Stimulated activated CD4-positive, alpha-beta T cell treated with anti-CD3 and anti-CD28 coated beads, Interleukin-15, amount 100 ng/mL, for 24 hours (primary cell): Measurements from ENCODE around the gene RXYLT1.
"Not testable (repeated sequence)": the region's sequence is repeated elsewhere in the genome, so short reads cannot be mapped to it uniquely, and the experiment has no call there.

Experiments
- DNase-seq: peaks from one replicate; pipeline ENCODE4 v3.0.0-alpha.2; 2020

Gene RXYLT1

DNA sequence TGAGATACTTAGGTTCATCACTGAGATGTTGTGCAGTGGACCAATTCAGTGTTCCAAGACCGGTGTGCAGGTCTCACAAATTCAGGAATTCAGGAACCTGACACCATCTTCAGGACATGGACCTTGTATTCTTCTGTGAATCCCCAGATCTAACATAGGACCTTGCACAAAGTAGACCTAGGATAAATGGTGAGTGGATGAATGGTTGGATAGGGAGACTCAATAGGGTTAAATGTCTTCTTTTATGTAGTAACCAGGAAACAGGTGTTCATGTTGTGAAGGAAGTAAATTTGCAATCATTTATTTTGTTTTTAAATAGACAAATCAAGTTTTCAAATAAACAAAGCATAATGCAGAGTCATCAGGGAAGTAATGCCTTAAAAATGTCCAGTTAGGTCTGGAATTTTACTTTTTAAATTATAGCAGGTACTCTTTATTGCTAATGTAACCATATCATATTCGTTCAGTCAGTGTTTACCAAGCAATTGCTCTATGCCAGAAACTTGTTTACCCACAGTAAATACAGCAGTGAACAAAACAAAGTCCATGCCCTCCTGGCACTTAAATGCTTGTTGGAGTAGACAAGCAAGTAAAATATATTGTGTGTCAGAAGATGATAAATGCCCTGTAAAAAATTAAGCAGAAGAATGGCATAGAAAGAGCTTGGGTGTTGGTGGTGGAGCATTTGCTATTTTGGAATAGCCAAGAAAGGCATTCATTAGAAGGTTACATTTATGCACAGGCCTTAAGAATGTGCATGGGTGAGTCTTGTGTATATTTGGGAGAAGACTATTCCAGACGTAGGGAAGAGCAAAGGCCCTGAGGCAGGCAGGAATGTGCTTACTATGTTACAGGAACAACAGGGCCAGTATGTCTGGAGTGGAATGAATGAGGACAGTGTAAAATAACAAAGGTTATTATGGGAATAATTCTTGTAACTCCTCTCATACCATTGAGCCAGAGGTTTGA lies 26.3 kb downstream of the RXYLT1 start:
- no peak for DNase-seq

DNA sequence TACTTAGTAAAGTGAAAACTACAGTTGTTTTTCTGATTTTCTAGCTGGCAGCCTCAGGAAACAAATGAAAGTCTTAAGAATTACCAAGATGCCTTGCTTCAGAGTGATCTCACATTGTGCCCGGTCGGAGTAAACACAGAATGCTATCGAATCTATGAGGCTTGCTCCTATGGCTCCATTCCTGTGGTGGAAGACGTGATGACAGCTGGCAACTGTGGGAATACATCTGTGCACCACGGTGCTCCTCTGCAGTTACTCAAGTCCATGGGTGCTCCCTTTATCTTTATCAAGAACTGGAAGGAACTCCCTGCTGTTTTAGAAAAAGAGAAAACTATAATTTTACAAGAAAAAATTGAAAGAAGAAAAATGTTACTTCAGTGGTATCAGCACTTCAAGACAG lies 28.9 kb downstream of the RXYLT1 start:
- no peak for DNase-seq

DNA sequence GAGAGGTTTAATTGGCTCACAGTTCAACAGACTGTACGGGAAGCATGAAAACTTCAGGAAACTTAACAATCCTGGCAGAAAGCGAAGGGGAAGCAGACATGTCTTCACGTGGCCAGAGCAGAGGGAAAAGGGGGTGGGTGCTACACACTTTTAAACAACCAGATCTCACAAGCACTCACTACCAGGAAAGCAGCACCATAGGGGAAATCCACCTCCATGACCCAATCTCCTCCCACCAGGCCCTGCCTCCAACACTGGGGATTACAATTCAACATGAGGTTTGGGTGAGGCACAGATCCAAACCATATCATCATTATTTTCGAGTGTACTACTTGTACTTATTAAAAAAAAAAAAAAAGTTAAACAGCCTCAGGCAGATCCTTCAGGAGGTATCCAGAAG lies 29.9 kb downstream of the RXYLT1 start:
- DNase-seq, result no peak

- DNase-seq, result no peak
Measured at GRCh38 chr12:63811334-63811733, 31.6 kb downstream of the RXYLT1 start.

DNA sequence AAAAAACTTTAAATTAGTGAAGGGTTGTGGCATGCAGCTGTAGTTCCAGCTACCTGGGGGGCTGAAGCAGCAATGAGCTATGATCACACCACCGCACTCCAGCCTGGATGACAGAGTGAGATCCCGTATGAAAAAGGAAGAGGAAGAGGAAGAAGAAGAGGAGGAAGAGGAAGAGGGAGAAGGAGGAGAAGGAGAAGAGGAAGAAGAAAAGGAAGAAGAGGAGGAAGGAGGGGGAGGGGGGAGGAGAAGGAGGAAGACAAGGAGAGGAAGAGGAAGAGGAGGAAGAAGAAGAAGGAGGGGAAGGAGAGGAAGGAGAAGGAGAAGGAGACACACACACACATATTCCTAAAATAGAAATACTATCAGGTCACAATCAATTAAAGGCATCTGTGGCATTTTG lies 32.0 kb downstream of the RXYLT1 start:
- DNase-seq, result no peak

- DNase-seq, result no peak
Measured at GRCh38 chr12:63814146-63814772, 34.5 kb downstream of the RXYLT1 start.

DNA sequence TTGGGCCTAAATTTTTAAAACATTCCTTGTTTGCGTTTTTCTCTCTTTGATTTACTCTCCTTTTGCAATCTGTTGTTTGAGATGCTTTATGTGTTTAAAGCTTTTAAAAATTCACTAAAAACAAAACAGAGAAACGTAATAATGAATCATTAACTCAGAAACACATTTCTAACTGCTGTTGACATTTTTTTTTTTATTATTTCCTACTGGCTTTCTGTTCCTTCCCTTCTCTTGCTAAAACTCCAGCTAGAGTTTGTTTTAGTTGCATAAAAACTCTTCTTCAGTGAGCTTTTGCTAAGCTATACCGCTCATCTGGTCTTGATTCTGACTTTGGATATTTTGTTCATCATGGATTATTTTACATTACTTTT lies 35.8 kb downstream of the RXYLT1 start:
- no peak for DNase-seq

- no peak for DNase-seq
Measured at GRCh38 chr12:63816031-63816430, 36.3 kb downstream of the RXYLT1 start.

DNA sequence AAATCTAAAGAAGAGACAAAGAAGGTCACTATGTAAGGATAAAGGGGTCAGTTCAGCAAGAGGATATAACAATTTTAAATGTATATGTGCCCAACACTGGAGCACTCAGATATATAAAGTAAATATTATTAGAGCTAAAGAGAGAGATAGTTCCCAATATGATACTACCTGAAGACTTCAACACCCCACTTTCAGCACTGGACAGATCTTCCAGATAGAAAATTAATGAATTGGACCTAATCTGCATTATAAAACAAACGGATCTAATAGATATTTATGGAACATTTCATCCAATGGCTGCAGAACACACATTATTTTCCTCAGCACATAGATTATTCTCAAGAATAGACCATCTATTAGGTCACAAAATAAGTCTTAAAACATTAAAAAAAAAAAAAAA lies 40.7 kb downstream of the RXYLT1 start:
- no peak for DNase-seq

DNA sequence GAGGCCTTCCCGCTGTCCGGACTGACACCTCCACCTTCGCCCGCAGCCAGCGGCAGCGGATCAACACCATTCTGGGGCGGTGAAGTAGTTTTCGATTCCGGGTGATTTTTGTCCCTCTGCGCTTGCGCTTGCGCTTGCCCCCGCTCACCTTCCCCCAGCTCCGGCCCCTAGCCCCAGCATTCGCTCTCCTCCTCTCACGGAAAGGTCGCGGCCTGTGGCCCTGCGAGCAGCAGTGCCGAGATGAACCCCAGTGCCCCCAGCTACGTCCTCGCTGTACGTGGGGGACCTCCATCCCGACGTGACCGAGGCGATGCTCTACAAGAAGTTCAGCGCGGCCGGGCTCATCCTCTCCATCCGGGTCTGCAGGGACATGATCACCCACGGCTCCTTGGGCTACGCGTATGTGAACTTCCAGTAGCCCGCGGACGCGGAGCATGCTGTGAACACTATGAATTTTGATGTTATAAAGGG lies 42.1 kb downstream of the RXYLT1 start:
- peak; percentile 17 for DNase-seq

- DNase-seq, result no peak
Measured at GRCh38 chr12:63822352-63822751, 42.6 kb downstream of the RXYLT1 start.

DNA sequence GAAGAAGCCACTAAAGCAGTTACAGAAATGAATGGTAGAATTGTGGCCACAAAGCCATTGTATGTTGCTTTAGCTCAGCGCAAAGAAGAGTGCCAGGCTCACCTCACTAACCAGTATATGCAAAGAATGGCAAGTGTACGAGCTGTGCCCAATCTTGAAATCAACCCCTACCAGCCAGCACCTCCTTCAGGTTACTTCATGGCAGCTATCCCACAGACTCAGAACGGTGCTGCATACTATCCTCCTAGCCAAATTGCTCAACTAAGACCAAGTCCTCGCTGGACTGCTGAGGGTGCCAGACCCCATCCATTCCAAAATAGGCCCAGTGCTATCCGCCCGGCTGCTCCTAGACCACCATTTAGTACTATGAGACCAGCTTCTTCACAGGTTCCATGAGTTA lies 43.3 kb downstream of the RXYLT1 start:
- no peak for DNase-seq

DNA sequence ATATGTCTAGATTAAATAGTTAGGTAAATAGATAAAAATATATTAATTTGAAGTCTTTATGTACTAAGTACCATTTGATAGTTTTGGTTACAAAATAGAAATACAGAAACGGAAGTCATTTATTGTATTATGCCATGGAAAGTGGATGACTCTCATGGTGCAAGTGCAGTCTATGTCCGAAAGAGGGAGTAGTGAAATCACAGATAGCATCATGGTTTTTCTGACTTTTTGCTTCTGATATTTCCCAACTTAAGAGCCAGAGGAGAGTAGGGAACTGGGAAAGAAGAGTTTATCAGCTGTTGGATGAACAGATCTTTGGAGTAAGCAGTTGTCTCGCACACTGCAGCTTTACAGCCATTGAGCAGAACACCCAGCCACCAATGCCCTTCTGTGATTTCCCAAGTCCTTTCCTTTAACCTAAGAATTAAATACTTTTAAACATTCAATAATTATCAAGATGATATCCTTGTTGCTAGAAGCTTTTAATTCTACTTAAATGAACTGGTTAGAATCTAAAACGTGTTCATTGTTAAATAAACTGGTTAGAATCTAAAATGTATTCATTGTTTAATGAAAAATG lies 46.4 kb downstream of the RXYLT1 start:
- no peak for DNase-seq

DNA sequence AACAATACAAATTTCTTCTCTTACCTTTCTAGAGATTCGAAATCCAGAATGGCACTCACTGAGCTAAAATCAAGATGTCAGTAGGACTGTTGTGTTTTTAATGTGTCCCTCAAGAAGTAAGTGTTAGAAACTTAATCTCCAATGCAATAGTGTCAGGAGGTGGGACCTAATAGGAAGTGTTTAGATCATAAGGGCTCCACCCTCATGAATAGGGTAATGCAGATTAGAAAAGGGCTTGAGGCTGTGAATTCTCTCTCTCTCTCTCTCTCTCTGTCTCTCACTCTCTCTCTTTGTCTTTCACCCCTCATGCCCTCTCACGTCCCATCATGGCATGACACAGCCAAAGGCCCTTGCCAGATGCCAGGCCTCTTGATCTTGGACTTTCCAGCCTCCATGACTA lies 49.2 kb downstream of the RXYLT1 start:
- no peak for DNase-seq

- no peak for DNase-seq
Measured at GRCh38 chr12:63836046-63836445, 56.3 kb downstream of the RXYLT1 start.

DNA sequence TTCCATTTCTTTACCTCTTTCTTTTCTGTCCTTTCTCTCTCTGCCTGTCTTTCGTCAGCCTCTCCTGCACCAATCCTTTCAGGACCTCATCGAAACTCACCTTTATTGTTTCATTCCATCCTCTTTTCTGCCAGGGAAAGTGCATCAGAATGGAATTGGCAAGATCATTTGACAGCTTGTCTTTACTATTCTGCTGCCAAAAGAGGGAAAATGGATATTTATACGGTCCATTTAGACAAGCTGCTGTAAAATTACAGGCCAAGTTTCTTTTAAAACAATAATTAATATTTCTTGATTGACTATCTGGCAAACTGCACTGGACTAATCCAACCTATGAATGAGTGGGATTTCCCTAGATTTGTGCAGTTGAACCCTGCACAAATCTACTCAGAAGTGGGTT lies 57.2 kb downstream of the RXYLT1 start:
- no peak for DNase-seq

- no peak for DNase-seq
Measured at GRCh38 chr12:63838411-63838810, 58.7 kb downstream of the RXYLT1 start.

GRCh38 chr12:63841011-63841410 lies 61.3 kb downstream of the RXYLT1 start:
- no peak for DNase-seq

DNA sequence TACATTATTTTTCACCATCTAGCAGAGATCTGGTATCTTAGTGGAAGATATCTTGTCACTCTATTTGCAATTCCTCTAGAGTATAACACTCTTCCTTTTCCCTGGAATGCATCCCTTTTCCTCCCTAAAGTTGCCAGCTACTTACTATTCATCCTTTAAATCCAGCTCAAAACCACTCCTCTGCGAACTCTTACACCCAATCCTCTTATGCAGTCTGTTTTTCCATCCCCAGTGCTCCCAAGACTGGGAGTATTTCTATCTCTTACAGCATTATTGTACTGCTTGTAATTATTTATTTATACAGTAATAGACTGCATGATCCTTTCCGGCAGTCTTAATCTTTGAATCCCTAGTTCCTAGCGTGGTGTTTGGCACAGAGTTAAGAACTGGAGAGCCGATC lies 61.9 kb downstream of the RXYLT1 start:
- DNase-seq, result no peak

- not testable (repeated sequence) for DNase-seq
Measured at GRCh38 chr12:63842750-63843149, 63.0 kb downstream of the RXYLT1 start.

GRCh38 chr12:63843254-63843720 lies 63.6 kb downstream of the RXYLT1 start:
- DNase-seq, result no peak

- DNase-seq, result peak; percentile 88
Measured at GRCh38 chr12:63843721-63844390, 64.1 kb downstream of the RXYLT1 start.
